Medulla oblongata (tissue), 1 donor: Measurements from ENCODE around the gene ATP6V0C.
"Not testable (repeated sequence)": the region's sequence is repeated elsewhere in the genome, so short reads cannot be mapped to it uniquely, and the experiment has no call there.

Source experiments
- DNase-seq: peaks from one replicate; pipeline ENCODE4 v3.0.0-alpha.2; 2015; ENCODE audit errors: extremely low spot score

Gene ATP6V0C

DNA sequence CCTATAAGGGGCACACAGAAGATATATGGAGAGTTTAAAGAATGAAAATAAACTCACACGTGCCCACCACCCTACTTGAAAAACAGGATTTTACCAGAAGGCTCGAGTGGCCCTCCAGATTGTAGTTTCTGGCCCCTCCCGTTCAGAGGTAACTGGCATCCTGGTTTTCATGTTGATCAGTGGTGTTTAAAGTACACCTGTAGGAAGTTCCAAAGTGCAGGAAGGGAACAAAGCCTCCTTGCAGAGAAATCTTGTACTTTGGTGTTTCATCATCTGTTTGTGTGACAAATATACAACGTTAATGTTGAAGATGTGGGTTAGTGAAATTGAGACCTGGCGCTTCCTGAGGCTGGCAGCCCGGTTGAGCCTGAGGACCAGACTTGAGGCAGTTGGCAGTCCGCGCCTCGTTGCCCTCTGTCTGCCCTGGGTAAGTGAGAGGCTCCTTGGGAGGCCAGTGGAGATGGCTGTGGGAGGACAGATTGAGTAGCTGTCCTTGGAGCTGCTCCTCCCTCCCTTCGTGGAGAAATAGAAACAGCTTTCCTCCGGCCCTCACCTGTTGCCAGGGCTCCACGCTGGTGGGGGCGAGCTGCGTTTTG lies 36.6 kb downstream of the ATP6V0C start:
- DNase-seq = not testable (repeated sequence)

GRCh38 chr16:2551420-2551889 lies 37.7 kb downstream of the ATP6V0C start:
- not testable (repeated sequence) for DNase-seq

GRCh38 chr16:2554709-2555425 lies 41.1 kb downstream of the ATP6V0C start:
- not testable (repeated sequence) for DNase-seq

DNA sequence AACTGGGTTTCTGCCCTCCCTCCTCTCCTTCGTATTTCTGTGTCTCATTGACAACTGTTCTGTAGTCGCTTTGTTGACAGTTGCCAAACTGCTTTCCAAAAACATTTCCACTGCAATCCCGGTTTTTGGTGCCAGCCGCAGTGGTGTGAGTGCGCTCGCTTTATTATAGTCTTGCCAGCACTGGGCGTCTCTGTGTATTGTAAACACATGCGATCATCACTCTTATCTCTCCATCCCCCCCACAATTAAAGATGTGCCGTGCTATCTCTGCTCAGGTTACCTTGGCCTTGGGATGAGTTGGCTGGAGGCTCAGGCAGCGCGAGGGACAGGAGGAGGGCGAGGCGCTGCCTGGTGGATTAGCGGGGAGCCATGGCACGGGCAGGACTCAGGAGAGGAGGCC lies 43.4 kb downstream of the ATP6V0C start:
- DNase-seq = not testable (repeated sequence)

DNA sequence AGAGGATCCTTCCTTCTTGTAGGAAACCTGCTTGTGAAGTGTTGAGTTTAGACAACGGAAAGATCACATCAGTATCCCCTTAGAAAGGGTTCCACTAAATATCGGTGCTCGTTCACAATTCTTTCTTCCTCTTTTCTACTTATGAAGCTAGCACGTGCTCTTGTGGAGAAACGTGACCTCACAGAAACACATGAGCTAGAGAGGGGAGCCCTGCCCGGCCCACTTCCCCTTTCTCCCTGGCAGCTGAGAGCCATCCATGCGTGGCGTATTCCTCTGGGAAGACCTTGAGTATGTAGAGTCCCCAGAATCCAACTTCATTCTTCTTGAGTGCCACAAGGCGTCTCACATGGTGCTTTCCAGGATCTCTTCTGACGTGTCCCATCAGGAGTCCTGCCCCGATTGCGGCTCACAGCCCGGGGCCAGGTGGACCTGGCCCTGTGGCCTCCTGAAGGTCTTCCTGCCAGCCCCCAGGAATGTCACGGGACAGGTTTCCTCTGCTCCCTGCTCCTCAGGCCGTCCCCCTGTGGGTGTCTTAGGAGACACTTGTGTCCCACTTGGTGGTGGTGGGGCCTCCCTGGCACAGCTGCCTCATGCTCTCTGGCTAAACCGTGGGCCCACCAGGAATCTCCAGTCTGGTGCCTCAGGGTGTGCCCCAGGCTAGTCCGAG lies 46.5 kb downstream of the ATP6V0C start:
- not testable (repeated sequence) for DNase-seq

- not testable (repeated sequence) for DNase-seq
Measured at GRCh38 chr16:2560798-2561133, 47.0 kb downstream of the ATP6V0C start.

- not testable (repeated sequence) for DNase-seq
Measured at GRCh38 chr16:2567506-2567905, 53.8 kb downstream of the ATP6V0C start.

GRCh38 chr16:2568573-2568972 lies 54.8 kb downstream of the ATP6V0C start:
- DNase-seq = not testable (repeated sequence)
